Measurements from ENCODE around the gene RNF130.

RNF130 gene

GRCh38 chr5:179918742-179919486 is 152.6 kb downstream of the RNF130 start (continued):
- no peak for TF ChIP-seq MZF1 (tag by site-specific recombination; IDR thresholded peaks at IDR 0.05; ENCODE audit: borderline replicate concordance)
- TF ChIP-seq ZBTB11 (tag by site-specific recombination; conservative IDR thresholded peaks at IDR 0.05; ENCODE audit: low read depth): no peak
- TF ChIP-seq ZNF501 (tag by site-specific recombination; IDR thresholded peaks at IDR 0.05): no peak

GRCh38 chr5:179916523-179916922 is 155.0 kb downstream of the RNF130 start:
- POLR2A ChIA-PET: no interaction called here
- Histone ChIP-seq H3K4me1 (ENCODE audit: control insufficient read depth, insufficient read depth, low read length) (no peaks in the 10 kb centered on the region), H3K36me3 (ENCODE audit: control insufficient read depth in 2 of 2, insufficient read depth in 1 of 2, low read length in 2 of 2) (no peaks in the 10 kb centered on the region), H3K27ac (ENCODE audit: extremely low read depth, low read depth, low read length) (no peak overlapping the region), H3K4me3 (ENCODE audit: low read depth, low read length) (no peak overlapping the region), H3K9me3 (ENCODE audit: control insufficient read depth, insufficient read depth, low read depth, low read length) (no peaks in the 10 kb centered on the region)
- CTCF ChIA-PET: no interaction called here
- TF ChIP-seq ZNF324 (tag by site-specific recombination; IDR thresholded peaks at IDR 0.05): no peak
- no peak for TF ChIP-seq KLF17 (tag by site-specific recombination; IDR thresholded peaks at IDR 0.05)
- no peak for TF ChIP-seq GLIS1 (tag by site-specific recombination; IDR thresholded peaks at IDR 0.05)
- TF ChIP-seq ZNF19 (tag by site-specific recombination; IDR thresholded peaks at IDR 0.05; ENCODE audit: low read depth): no peak
- TF ChIP-seq SALL2 (tag by site-specific recombination; IDR thresholded peaks at IDR 0.05; ENCODE audit: borderline replicate concordance): no peak
- no peak for TF ChIP-seq ZNF768 (tag by site-specific recombination; IDR thresholded peaks at IDR 0.05)
- TF ChIP-seq ZNF558 (tag by site-specific recombination; IDR thresholded peaks at IDR 0.05): no peak
- TF ChIP-seq ZNF747 (tag by site-specific recombination; IDR thresholded peaks at IDR 0.05): no peak
- no peak for TF ChIP-seq ZNF174 (tag by site-specific recombination; IDR thresholded peaks at IDR 0.05)
- no peak for TF ChIP-seq ZNF514 (tag by site-specific recombination; IDR thresholded peaks at IDR 0.05)

- H3K27ac ChIP-seq (ENCODE audit: extremely low read depth, low read depth, low read length): no peak overlapping the region
- no peaks in the 10 kb centered on the region for H3K4me1 ChIP-seq (ENCODE audit: control insufficient read depth, insufficient read depth, low read length)
- POLR2A ChIA-PET: no interaction called here
- no peaks in the 10 kb centered on the region for H3K9me3 ChIP-seq (ENCODE audit: control insufficient read depth, insufficient read depth, low read depth, low read length)
- CTCF ChIA-PET: no interaction called here
- no peak overlapping the region for H3K4me3 ChIP-seq (ENCODE audit: low read depth, low read length)
- H3K36me3 ChIP-seq (ENCODE audit: control insufficient read depth in 2 of 2, insufficient read depth in 1 of 2, low read length in 2 of 2): no peaks in the 10 kb centered on the region
- no peak for TF ChIP-seq ZNF211 (tag by site-specific recombination; IDR thresholded peaks at IDR 0.05; ENCODE audit: low read depth)
- TF ChIP-seq ZBTB8A (tag by site-specific recombination; IDR thresholded peaks at IDR 0.05): no peak
- no peak for TF ChIP-seq ZNF423 (tag by site-specific recombination; IDR thresholded peaks at IDR 0.05)
- TF ChIP-seq ZNF350 (tag by site-specific recombination; IDR thresholded peaks at IDR 0.05): no peak
- TF ChIP-seq ZBTB11 (tag by site-specific recombination; conservative IDR thresholded peaks at IDR 0.05; ENCODE audit: low read depth): no peak
- no peak for TF ChIP-seq ZNF112 (tag by site-specific recombination; IDR thresholded peaks at IDR 0.05)
- no peak for TF ChIP-seq ZNF37A (tag by site-specific recombination; IDR thresholded peaks at IDR 0.05)
- TF ChIP-seq ZNF266 (tag by site-specific recombination; IDR thresholded peaks at IDR 0.05; ENCODE audit: low read depth): no peak
- no peak for TF ChIP-seq ZBTB26 (tag by site-specific recombination; optimal IDR thresholded peaks at IDR 0.05)
- no peak for TF ChIP-seq ZNF660 (tag by site-specific recombination; IDR thresholded peaks at IDR 0.05)
- no peak for TF ChIP-seq ZNF658 (tag by site-specific recombination; IDR thresholded peaks at IDR 0.05)
These were observed 156.1 kb downstream of the RNF130 start for GRCh38 chr5:179915406-179915935.

Measured in HEK293 (cell line).